Glutamatergic neuron (in vitro differentiated cells): ENCODE results near the gene MSI2. TPM values are rescaled to one million over a fixed set of nuclear protein-coding genes. Genes with fewer than 3 reads are reported as not detected.

ENCODE experiments used
- DNase-seq: peaks from one replicate; pipeline ENCODE4 v3.0.0; 2022
- H3K27ac Mint-ChIP-seq: one replicate; pipeline ENCODE4 v1.8.0; 2020; ENCODE audit warnings: mild to moderate bottlenecking, mixed read lengths, inconsistent platforms; ENCODE audit not compliant: unreplicated experiment
- H3K27me3 Mint-ChIP-seq: one replicate; pipeline ENCODE4 v1.8.0; 2020; ENCODE audit warnings: mild to moderate bottlenecking, moderate library complexity, mixed read lengths, inconsistent platforms; ENCODE audit not compliant: unreplicated experiment
- H3K36me3 Mint-ChIP-seq: one replicate; pipeline ENCODE4 v1.8.0; 2020; ENCODE audit warnings: mild to moderate bottlenecking, mixed read lengths, inconsistent platforms; ENCODE audit not compliant: unreplicated experiment
- H3K4me1 Mint-ChIP-seq: one replicate; pipeline ENCODE4 v1.8.0; 2020; ENCODE audit warnings: mild to moderate bottlenecking, low read depth, mixed read lengths, inconsistent platforms; ENCODE audit not compliant: unreplicated experiment
- H3K4me3 Mint-ChIP-seq: one replicate; pipeline ENCODE4 v1.8.0; 2020; ENCODE audit warnings: mild to moderate bottlenecking, mixed read lengths, inconsistent platforms; ENCODE audit not compliant: unreplicated experiment
- H3K9me3 Mint-ChIP-seq: one replicate; pipeline ENCODE4 v1.8.0; 2020; ENCODE audit warnings: mild to moderate bottlenecking, moderate library complexity, mixed read lengths, inconsistent platforms; ENCODE audit not compliant: unreplicated experiment
- CTCF ChIP-seq: fragments of 200-600 bp; sonication (generic); IDR thresholded peaks from one replicate; pipeline ENCODE4 v1.5.0; 2021; ENCODE audit not compliant: partially characterized antibody, unreplicated experiment
- total RNA-seq: library from RNA; stranded (reverse); fragmentation: NEBNext Ultra II Directional; extraction: Animal tissue kit (Norgen Biotek cat#: 25700); gene quantifications from one replicate; pipeline ENCODE4 v1.2.1, GENCODE V29; 2021; ENCODE audit not compliant: unreplicated experiment

Gene MSI2
- total RNA-seq, 1 donor from 2014 or later = 141 TPM

- no peak overlapping the region for H3K27ac Mint-ChIP-seq
These were observed 60.0 kb downstream of the MSI2 start for GRCh38 chr17:57316361-57316760.

GRCh38 chr17:57317079-57317478 is 60.8 kb downstream of the MSI2 start:
- H3K4me3 Mint-ChIP-seq = no peak overlapping the region
- no peaks in the 10 kb centered on the region for H3K36me3 Mint-ChIP-seq
- H3K4me1 Mint-ChIP-seq = peaks cover 33% of the 10 kb centered on the region
- no peak for TF ChIP-seq CTCF
- H3K27me3 Mint-ChIP-seq = peaks cover 6% of the 10 kb centered on the region
- no peak overlapping the region for H3K27ac Mint-ChIP-seq
- peaks cover 7% of the 10 kb centered on the region for H3K9me3 Mint-ChIP-seq
- no peak for DNase-seq

More at GRCh38 chr17:57316361-57316760, 60.0 kb downstream of the MSI2 start:
- no peak for DNase-seq
- TF ChIP-seq CTCF = no peak
- Mint-ChIP-seq H3K4me1 (peaks cover 35% of the 10 kb centered on the region), H3K36me3 (no peaks in the 10 kb centered on the region), H3K9me3 (peaks cover 7% of the 10 kb centered on the region), H3K4me3 (no peak overlapping the region), H3K27me3 (peaks cover 6% of the 10 kb centered on the region)

GRCh38 chr17:57318913-57319312 is 62.6 kb downstream of the MSI2 start:
- Mint-ChIP-seq H3K9me3 (peaks cover 7% of the 10 kb centered on the region), H3K27ac (no peak overlapping the region), H3K4me3 (no peak overlapping the region), H3K36me3 (no peaks in the 10 kb centered on the region), H3K4me1 (peaks cover 24% of the 10 kb centered on the region), H3K27me3 (peaks cover 6% of the 10 kb centered on the region)
- DNase-seq = no peak
- no peak for TF ChIP-seq CTCF

- no peak for TF ChIP-seq CTCF
- H3K4me1 Mint-ChIP-seq = peaks cover 18% of the 10 kb centered on the region
- H3K9me3 Mint-ChIP-seq = peaks cover 4% of the 10 kb centered on the region
- H3K4me3 Mint-ChIP-seq = no peak overlapping the region
- H3K27ac Mint-ChIP-seq = no peak overlapping the region
- no peaks in the 10 kb centered on the region for H3K36me3 Mint-ChIP-seq
- DNase-seq = no peak
- H3K27me3 Mint-ChIP-seq = peaks cover 3% of the 10 kb centered on the region
These were observed 63.5 kb downstream of the MSI2 start for GRCh38 chr17:57319806-57320205.

- TF ChIP-seq CTCF = no peak
- H3K4me1 Mint-ChIP-seq = peaks cover 19% of the 10 kb centered on the region
- DNase-seq = no peak
- H3K9me3 Mint-ChIP-seq = peaks cover under 1% of the 10 kb centered on the region
- H3K4me3 Mint-ChIP-seq = no peak overlapping the region
- H3K27me3 Mint-ChIP-seq = peaks cover 2% of the 10 kb centered on the region
- H3K27ac Mint-ChIP-seq = no peak overlapping the region
- no peaks in the 10 kb centered on the region for H3K36me3 Mint-ChIP-seq
These were observed 67.1 kb downstream of the MSI2 start for GRCh38 chr17:57323391-57323790.
